ENCODE measurements around the gene REPIN1.

REPIN1 gene

DNA sequence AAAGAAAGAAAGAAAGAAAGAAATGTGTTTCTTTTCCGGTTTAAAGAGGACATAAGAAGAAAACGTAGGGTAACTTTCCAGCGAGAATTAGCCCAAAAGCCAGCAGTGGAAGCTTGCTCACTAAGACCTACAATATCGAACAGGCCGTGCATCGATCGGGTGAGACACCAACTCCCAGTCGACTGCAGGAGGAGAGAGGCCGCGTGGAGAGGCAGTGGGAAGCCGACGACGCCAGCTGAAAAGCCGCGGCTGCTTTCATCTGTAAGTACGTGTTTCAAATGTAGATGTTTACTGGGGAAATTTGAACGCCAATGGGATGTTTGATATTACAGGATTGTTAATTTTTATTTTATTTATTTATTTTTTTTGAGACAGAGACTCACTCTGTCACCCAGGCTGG, 53.2 kb downstream of the REPIN1 start:
- no peak overlapping the region for H3K4me2 ChIP-seq (ENCODE audit: low read length)
- H3K4me3 ChIP-seq (ENCODE audit: low read length), result no peak overlapping the region
- H3K9ac ChIP-seq (ENCODE audit: low read length), result no peak overlapping the region
- H3K79me2 ChIP-seq (ENCODE audit: low read length), result no peaks in the 10 kb centered on the region
- TF ChIP-seq, protein P1, sequence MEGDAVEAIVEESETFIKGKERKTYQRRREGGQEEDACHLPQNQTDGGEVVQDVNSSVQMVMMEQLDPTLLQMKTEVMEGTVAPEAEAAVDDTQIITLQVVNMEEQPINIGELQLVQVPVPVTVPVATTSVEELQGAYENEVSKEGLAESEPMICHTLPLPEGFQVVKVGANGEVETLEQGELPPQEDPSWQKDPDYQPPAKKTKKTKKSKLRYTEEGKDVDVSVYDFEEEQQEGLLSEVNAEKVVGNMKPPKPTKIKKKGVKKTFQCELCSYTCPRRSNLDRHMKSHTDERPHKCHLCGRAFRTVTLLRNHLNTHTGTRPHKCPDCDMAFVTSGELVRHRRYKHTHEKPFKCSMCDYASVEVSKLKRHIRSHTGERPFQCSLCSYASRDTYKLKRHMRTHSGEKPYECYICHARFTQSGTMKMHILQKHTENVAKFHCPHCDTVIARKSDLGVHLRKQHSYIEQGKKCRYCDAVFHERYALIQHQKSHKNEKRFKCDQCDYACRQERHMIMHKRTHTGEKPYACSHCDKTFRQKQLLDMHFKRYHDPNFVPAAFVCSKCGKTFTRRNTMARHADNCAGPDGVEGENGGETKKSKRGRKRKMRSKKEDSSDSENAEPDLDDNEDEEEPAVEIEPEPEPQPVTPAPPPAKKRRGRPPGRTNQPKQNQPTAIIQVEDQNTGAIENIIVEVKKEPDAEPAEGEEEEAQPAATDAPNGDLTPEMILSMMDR (IDR thresholded peaks at IDR 0.05; ENCODE audit: low read depth, low read length), result no peak
- TF ChIP-seq EZH2phosphoT487 (IDR thresholded peaks at IDR 0.05; ENCODE audit: low read depth), result no peak
- no peaks in the 10 kb centered on the region for H3K27me3 ChIP-seq (ENCODE audit: low read depth, low read length)
- H3K36me3 ChIP-seq (replicated peaks; ENCODE audit: low read depth, low read length), result no peaks in the 10 kb centered on the region
- H3K9me3 ChIP-seq (ENCODE audit: insufficient read depth, low read length), result no peaks in the 10 kb centered on the region
- H3K27ac ChIP-seq (ENCODE audit: low read length), result no peak overlapping the region
- peaks cover 12% of the 10 kb centered on the region for H3K4me1 ChIP-seq (ENCODE audit: low read length)
- H2AFZ ChIP-seq (ENCODE audit: low read depth, low read length), result no peak overlapping the region
- no peaks in the 10 kb centered on the region for H4K20me1 ChIP-seq (ENCODE audit: insufficient read depth, low read length)

Data from OCI-LY3 (cell line).